Left forelimb (tissue), 1 donor: Measurements from ENCODE around the gene MARVELD3.
"Not testable (repeated sequence)": the region's sequence is repeated elsewhere in the genome, so short reads cannot be mapped to it uniquely, and the experiment has no call there.

Experiments used
- DNase-seq: peaks from one replicate; pipeline ENCODE4 v3.0.0-alpha.2; 2018; ENCODE audit warnings: low spot score

MARVELD3 gene

GRCh38 chr16:71671165-71671564 lies 45.2 kb downstream of the MARVELD3 start:
- DNase-seq = no peak

- no peak for DNase-seq
Measured at GRCh38 chr16:71672125-71672524, 46.1 kb downstream of the MARVELD3 start.

GRCh38 chr16:71672803-71673581 lies 47.0 kb downstream of the MARVELD3 start:
- no peak for DNase-seq

GRCh38 chr16:71673582-71673973 lies 47.6 kb downstream of the MARVELD3 start:
- no peak for DNase-seq

GRCh38 chr16:71674229-71674628 lies 48.2 kb downstream of the MARVELD3 start:
- no peak for DNase-seq

GRCh38 chr16:71675380-71675779 lies 49.4 kb downstream of the MARVELD3 start:
- no peak for DNase-seq

- DNase-seq = no peak
Measured at GRCh38 chr16:71676236-71676635, 50.3 kb downstream of the MARVELD3 start.

GRCh38 chr16:71681360-71681759 lies 55.4 kb downstream of the MARVELD3 start:
- no peak for DNase-seq

GRCh38 chr16:71684280-71684679 lies 58.3 kb downstream of the MARVELD3 start:
- not testable (repeated sequence) for DNase-seq
